ENCODE results near the gene COL3A1. TPM values are rescaled to one million over a fixed set of nuclear protein-coding genes. Genes with fewer than 3 reads are reported as not detected.

COL3A1 gene
- total RNA-seq, 2 donors from 2014 or later: 25.5 to 121 TPM

DNA sequence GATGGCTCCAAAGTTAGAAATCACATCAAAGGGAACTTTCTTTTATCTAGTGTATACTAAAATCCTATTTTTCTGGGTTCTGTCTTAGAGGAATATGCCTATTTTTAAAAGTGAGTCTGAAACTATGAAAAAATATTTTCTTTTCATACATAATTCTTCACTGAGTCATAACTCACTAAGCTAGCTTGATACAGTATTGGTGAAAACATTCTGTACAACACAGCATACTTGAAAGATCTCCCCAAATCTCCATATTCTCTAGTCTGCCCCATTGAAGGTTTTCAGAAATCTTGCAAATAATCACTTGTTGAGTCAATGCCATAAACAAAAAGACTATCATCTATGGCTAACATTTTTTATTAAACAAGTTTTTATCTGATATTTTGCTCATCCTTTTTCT is 44.5 kb downstream of the COL3A1 start:
- no peaks in the 10 kb centered on the region for H3K9me3 ChIP-seq
- H3K27ac ChIP-seq: no peak overlapping the region
- no peak overlapping the region for H3K4me3 ChIP-seq
- H3K36me3 ChIP-seq: no peaks in the 10 kb centered on the region
- no peaks in the 10 kb centered on the region for H3K4me1 ChIP-seq (replicated peaks)
- TF ChIP-seq, protein P1, sequence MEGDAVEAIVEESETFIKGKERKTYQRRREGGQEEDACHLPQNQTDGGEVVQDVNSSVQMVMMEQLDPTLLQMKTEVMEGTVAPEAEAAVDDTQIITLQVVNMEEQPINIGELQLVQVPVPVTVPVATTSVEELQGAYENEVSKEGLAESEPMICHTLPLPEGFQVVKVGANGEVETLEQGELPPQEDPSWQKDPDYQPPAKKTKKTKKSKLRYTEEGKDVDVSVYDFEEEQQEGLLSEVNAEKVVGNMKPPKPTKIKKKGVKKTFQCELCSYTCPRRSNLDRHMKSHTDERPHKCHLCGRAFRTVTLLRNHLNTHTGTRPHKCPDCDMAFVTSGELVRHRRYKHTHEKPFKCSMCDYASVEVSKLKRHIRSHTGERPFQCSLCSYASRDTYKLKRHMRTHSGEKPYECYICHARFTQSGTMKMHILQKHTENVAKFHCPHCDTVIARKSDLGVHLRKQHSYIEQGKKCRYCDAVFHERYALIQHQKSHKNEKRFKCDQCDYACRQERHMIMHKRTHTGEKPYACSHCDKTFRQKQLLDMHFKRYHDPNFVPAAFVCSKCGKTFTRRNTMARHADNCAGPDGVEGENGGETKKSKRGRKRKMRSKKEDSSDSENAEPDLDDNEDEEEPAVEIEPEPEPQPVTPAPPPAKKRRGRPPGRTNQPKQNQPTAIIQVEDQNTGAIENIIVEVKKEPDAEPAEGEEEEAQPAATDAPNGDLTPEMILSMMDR (IDR thresholded peaks at IDR 0.05): no peak
- no peak for TF ChIP-seq POLR2A (IDR thresholded peaks at IDR 0.05)
- no peak for TF ChIP-seq POLR2AphosphoS5 (IDR thresholded peaks at IDR 0.05)
- intact Hi-C loops (cut with DNase I): no loop called here
- no peak for DNase-seq (ENCODE audit: low spot score)
- H3K27me3 ChIP-seq (replicated peaks; ENCODE audit: insufficient read depth): no peaks in the 10 kb centered on the region

DNA sequence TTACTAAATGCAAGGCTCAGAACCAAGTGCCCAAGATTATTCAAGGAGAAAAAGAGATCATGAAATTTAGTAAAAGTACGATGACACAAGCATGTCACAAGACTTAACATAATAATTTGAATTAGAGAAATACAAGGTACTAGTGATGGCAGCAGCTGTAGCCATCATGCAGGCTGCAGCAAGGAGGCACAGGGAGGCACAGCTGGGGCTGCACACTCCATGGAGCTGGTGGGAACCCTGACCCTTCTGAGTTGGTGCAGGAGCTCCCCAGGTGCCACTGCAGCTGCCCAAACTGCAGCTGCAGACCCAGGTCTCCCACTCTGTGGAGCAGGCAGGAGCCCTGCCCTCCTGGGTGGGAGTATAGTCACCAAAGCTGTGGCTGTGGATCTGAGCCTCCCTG is 46.0 kb downstream of the COL3A1 start:
- intact Hi-C loops (cut with DNase I): no loop called here
- TF ChIP-seq, protein P1 (IDR thresholded peaks at IDR 0.05): no peak
- TF ChIP-seq POLR2A (IDR thresholded peaks at IDR 0.05) (no peak), POLR2AphosphoS5 (IDR thresholded peaks at IDR 0.05) (no peak)
- Histone ChIP-seq H3K27ac (no peak overlapping the region), H3K4me3 (no peak overlapping the region), H3K4me1 (replicated peaks) (no peaks in the 10 kb centered on the region), H3K9me3 (no peaks in the 10 kb centered on the region), H3K36me3 (no peaks in the 10 kb centered on the region), H3K27me3 (replicated peaks; ENCODE audit: insufficient read depth) (no peaks in the 10 kb centered on the region)
- 98% methylated on average over 1 of the region's 1 CpG for WGBS
- DNase-seq (ENCODE audit: low spot score): no peak

DNA sequence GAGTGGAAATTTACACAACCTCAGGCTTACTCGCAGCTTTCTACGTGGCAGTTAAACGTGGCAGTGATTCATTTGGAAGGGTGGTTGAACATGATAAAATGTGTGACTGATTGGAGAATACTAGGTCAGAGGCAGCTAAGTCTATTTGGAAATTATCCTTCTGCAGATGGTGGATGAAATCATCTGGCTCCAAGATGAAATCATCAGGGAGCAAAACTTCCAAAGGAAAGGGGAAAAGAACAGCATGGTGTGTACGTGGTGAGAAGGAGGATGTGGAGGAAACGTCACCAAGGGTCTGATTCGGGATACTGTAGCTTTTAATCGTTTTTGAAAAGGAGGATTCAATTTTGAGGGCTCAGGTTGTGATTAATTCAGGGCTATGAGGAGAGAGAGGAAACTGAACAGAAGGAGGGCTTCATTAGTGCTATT is 47.9 kb downstream of the COL3A1 start:
- WGBS: 59% methylated on average over 7 of the region's 7 CpGs
- H3K27ac ChIP-seq: no peak overlapping the region
- H3K4me1 ChIP-seq (replicated peaks): no peaks in the 10 kb centered on the region
- H3K4me3 ChIP-seq: no peak overlapping the region
- no peak for DNase-seq (ENCODE audit: low spot score)
- intact Hi-C loops (cut with DNase I): no loop called here
- no peaks in the 10 kb centered on the region for H3K36me3 ChIP-seq
- no peaks in the 10 kb centered on the region for H3K9me3 ChIP-seq
- H3K27me3 ChIP-seq (replicated peaks; ENCODE audit: insufficient read depth): no peaks in the 10 kb centered on the region
- TF ChIP-seq POLR2A (IDR thresholded peaks at IDR 0.05) (no peak), POLR2AphosphoS5 (IDR thresholded peaks at IDR 0.05) (no peak)
- TF ChIP-seq, protein P1 (IDR thresholded peaks at IDR 0.05): no peak

DNA sequence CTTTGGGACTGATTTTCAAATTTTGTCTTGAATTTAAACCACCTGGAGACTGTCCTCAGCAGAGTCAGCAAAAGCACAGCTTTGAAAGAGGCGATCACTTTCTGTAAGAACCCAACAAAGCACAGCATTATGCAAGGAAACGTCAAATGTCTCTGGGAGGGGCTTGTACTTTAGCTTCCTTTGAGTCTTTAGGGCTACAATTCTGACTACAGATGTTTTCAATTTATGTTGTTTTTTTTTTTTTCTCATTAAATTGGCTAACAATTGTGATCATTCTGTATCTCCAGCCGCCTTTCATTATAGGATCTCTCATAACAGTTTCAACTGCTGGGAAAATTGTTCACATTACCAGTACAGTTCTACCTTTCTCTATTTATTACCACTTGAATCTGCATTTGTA is 48.3 kb downstream of the COL3A1 start:
- intact Hi-C loops (cut with DNase I): no loop called here
- H3K27me3 ChIP-seq (replicated peaks; ENCODE audit: insufficient read depth): no peaks in the 10 kb centered on the region
- no peaks in the 10 kb centered on the region for H3K36me3 ChIP-seq
- 63% methylated on average over 3 of the region's 3 CpGs for WGBS
- no peaks in the 10 kb centered on the region for H3K9me3 ChIP-seq
- TF ChIP-seq POLR2AphosphoS5 (IDR thresholded peaks at IDR 0.05) (no peak), POLR2A (IDR thresholded peaks at IDR 0.05) (no peak)
- TF ChIP-seq, protein P1 (IDR thresholded peaks at IDR 0.05): no peak
- no peak for DNase-seq (ENCODE audit: low spot score)
- H3K27ac ChIP-seq: no peak overlapping the region
- no peaks in the 10 kb centered on the region for H3K4me1 ChIP-seq (replicated peaks)
- no peak overlapping the region for H3K4me3 ChIP-seq

DNA sequence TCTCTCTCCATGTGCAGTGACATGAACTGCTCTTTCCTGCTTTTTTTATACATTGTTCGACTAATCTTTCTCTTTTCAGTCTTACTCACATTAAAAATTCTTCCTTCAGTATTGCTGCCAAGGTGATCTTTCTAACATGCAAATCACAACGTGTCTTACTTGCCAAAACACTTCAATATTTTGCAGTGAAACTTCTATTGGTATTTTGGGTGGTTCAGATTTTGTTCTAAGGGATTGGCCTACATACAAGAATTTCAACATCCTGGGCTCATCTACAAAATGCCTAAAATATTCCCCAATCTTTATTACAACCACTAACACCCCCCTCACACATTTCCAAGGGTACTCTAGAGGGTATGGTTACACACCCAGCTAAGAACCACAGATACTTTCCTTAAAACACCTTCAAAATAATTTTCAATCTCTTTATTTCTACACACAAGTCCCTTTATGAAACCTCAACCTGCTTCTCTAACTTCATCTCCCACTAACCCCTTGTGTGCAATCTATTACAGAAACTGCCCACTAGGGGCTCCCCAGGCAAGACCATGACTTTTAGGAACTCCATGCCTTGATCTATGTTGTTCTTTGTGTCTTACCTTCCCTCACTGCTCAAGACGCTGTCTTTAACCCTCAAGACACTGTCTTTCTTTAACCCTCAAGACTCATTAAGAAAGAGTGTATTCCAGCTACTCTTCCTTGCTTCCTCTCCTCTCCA is 50.9 kb downstream of the COL3A1 start:
- no peak for TF ChIP-seq POLR2AphosphoS5 (IDR thresholded peaks at IDR 0.05)
- TF ChIP-seq POLR2A (IDR thresholded peaks at IDR 0.05): no peak
- TF ChIP-seq, protein P1 (IDR thresholded peaks at IDR 0.05): no peak
- WGBS: 31% methylated on average over 3 of the region's 3 CpGs
- no peaks in the 10 kb centered on the region for H3K36me3 ChIP-seq

More for the DNA sequence above, 50.9 kb downstream of the COL3A1 start:
- no peak overlapping the region for H3K27ac ChIP-seq
- intact Hi-C loops (cut with DNase I): no loop called here
- H3K4me3 ChIP-seq: no peak overlapping the region
- no peak for DNase-seq (ENCODE audit: low spot score)
- no peaks in the 10 kb centered on the region for H3K4me1 ChIP-seq (replicated peaks)
- H3K27me3 ChIP-seq (replicated peaks; ENCODE audit: insufficient read depth): no peaks in the 10 kb centered on the region
- no peaks in the 10 kb centered on the region for H3K9me3 ChIP-seq
